Esophagus squamous epithelium (tissue), 4 donors: ENCODE data around the gene LARGE2.

Experiments
- POLR2A ChIP-seq, 4 donors: fragments of 450-650 bp; IDR thresholded peaks; one replicate each; pipeline ENCODE4 v1.6.1; 2017; ENCODE audit warnings: antibody characterized with exemption in 4 of 4, mild to moderate bottlenecking in 4 of 4, moderate library complexity in 3 of 4
- TF ChIP-seq, protein P1 (sequence below), 6 experiments: fragments of 450-650 bp in 4 of 6; fragments of 200-600 bp in 2 of 6; sonication (generic) in 2 of 6; IDR thresholded peaks; one replicate each; pipeline ENCODE4 v1.5.1; 2016 to 2019; ENCODE audit warnings: antibody characterized with exemption in 6 of 6, mild to moderate bottlenecking in 4 of 6, moderate library complexity in 4 of 6

DNA sequence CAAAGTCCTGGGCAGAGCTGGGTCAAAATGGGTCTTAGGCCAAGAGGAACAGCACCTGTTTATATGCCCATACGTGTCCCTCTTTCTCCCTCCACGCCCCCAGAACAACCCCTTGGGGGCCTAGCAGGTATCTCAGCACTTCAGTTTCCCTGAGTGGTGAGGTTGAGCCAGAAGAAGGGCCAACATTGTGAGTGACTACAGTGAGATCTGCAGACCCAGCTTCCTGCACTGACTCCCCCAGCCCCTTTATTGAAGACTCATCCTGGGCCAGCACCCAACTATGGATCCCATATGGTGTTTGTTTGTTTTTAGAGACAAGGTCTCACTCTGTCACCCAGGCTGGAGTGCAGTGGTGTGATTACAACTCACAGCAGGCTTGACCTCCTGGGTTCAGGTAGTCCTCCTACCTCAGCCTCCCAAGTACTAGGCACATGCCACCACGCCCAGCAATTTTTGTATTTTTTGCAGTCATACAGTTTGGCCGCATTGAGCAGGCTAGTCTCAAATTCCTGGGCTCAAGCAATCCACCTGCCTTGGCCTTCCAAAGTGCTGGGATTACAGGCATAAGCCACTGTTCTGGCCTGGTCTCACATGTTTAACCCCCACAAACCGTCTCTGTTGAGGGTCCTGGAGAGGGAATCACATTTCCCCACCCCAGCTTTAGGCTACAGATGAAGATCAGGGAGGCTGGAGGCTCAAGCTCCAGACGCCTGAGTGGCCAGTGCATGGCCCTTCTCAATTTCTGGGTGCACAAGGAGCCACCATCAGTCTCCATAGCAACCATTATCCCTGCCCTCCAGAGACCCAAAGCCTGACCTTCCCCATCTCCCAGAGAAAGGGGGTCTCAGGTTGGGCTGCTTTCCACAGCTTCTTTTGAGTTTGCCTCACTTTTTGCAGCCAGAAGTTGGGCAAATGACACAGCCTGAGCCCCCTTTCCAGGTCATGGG, 1.7 kb upstream of the LARGE2 start:
- TF ChIP-seq, protein P1, sequence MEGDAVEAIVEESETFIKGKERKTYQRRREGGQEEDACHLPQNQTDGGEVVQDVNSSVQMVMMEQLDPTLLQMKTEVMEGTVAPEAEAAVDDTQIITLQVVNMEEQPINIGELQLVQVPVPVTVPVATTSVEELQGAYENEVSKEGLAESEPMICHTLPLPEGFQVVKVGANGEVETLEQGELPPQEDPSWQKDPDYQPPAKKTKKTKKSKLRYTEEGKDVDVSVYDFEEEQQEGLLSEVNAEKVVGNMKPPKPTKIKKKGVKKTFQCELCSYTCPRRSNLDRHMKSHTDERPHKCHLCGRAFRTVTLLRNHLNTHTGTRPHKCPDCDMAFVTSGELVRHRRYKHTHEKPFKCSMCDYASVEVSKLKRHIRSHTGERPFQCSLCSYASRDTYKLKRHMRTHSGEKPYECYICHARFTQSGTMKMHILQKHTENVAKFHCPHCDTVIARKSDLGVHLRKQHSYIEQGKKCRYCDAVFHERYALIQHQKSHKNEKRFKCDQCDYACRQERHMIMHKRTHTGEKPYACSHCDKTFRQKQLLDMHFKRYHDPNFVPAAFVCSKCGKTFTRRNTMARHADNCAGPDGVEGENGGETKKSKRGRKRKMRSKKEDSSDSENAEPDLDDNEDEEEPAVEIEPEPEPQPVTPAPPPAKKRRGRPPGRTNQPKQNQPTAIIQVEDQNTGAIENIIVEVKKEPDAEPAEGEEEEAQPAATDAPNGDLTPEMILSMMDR (IDR thresholded peaks at IDR 0.05), result no peak
- no peak for TF ChIP-seq POLR2A (IDR thresholded peaks at IDR 0.05)
